ENCODE results near the gene CDC25B. TPM values are rescaled to one million over a fixed set of nuclear protein-coding genes. Genes with fewer than 3 reads are reported as not detected.

The CDC25B gene
- polyA plus RNA-seq, 1 experiment, result 58.9 TPM

GRCh38 chr20:3812975-3813847, 17.1 kb downstream of the CDC25B start:
- peak overlapping the region; percentile 47 for H3K27ac ChIP-seq (ENCODE audit: low read depth, low read length)
- TF ChIP-seq, protein P1, sequence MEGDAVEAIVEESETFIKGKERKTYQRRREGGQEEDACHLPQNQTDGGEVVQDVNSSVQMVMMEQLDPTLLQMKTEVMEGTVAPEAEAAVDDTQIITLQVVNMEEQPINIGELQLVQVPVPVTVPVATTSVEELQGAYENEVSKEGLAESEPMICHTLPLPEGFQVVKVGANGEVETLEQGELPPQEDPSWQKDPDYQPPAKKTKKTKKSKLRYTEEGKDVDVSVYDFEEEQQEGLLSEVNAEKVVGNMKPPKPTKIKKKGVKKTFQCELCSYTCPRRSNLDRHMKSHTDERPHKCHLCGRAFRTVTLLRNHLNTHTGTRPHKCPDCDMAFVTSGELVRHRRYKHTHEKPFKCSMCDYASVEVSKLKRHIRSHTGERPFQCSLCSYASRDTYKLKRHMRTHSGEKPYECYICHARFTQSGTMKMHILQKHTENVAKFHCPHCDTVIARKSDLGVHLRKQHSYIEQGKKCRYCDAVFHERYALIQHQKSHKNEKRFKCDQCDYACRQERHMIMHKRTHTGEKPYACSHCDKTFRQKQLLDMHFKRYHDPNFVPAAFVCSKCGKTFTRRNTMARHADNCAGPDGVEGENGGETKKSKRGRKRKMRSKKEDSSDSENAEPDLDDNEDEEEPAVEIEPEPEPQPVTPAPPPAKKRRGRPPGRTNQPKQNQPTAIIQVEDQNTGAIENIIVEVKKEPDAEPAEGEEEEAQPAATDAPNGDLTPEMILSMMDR (IDR thresholded peaks at IDR 0.05; ENCODE audit: low read depth, low read length), result no peak
- H3K9me3 ChIP-seq (ENCODE audit: control insufficient read depth, insufficient read depth, low read length), result no peaks in the 10 kb centered on the region
- no peak overlapping the region for H3K4me3 ChIP-seq (ENCODE audit: low read depth, low read length)
- H3K27me3 ChIP-seq (ENCODE audit: control insufficient read depth, insufficient read depth, low read length), result no peaks in the 10 kb centered on the region
- no peak for DNase-seq (ENCODE audit: low read depth, low spot score)
- POLR2A ChIA-PET, result interaction anchor here (0.7 to 2.1 kb wide), 4 partner anchors 12 to 119 kb away, joined by 3 to 20 read pairs (median 9); partner anchors contain the start of gene CDC25B
- CTCF ChIA-PET, result interaction anchor here (1.0 to 2.2 kb wide), 2 partner anchors 26 to 32 kb away, joined by 3 to 11 read pairs; partner anchors contain the start of genes CENPB and SPEF1

DNA sequence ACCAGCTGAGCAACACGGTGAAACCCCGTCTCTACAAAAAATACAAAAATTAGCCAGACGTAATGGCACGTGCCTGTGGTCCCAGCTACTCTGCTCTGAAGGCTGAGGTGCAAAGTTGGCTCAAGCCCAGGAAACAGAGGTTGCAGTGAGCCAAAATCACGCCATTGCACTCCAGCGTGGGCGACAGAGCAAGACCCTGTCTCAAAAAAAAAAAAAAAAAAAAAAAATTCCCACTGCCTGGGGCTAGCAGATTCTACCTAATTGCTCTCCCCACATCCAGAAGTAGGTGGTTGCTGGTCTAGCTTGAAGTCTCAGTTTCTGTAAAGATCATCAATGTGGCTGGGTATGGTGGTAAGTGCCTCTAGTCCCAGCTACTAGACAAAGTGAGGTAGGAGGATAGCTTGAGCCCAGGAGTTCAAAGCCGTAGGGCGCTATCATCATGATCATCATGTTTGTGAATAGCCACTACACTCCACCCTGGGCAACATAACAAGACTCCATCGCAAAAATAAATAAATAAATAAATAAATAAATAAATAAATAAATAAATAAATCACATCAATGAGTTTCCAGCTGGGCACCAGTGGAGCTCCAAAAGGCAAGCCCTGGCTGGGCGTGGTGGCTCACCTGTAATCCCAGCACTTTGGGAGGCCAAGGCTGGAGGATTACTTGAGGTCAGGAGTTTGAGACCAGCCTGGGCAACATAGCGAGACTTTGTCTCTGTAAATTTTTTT, 17.9 kb downstream of the CDC25B start:
- POLR2A ChIA-PET, result interaction anchor here (0.7 to 2.1 kb wide), 4 partner anchors 18 to 118 kb away, joined by 4 to 20 read pairs (median 6); partner anchors contain the start of gene CDC25B
- Histone ChIP-seq H3K9me3 (ENCODE audit: control insufficient read depth, insufficient read depth, low read length) (no peaks in the 10 kb centered on the region), H3K27ac (ENCODE audit: low read depth, low read length) (peak overlapping the region; percentile 47), H3K27me3 (ENCODE audit: control insufficient read depth, insufficient read depth, low read length) (no peaks in the 10 kb centered on the region), H3K4me3 (ENCODE audit: low read depth, low read length) (no peak overlapping the region)
- CTCF ChIA-PET, result interaction anchor here (1.0 to 2.2 kb wide), 2 partner anchors 27 to 33 kb away, joined by 3 to 11 read pairs; partner anchors contain the start of genes CENPB and SPEF1
- DNase-seq (ENCODE audit: low read depth, low spot score), result no peak
- TF ChIP-seq, protein P1 (IDR thresholded peaks at IDR 0.05; ENCODE audit: low read depth, low read length), result no peak

GRCh38 chr20:3814928-3815495, 18.9 kb downstream of the CDC25B start:
- no peaks in the 10 kb centered on the region for H3K9me3 ChIP-seq (ENCODE audit: control insufficient read depth, insufficient read depth, low read length)
- no peak overlapping the region for H3K27ac ChIP-seq (ENCODE audit: low read depth, low read length)
- ChIA-PET CTCF (interaction anchor here (2.2 kb wide), 1 partner anchor 28 kb away, joined by 11 read pairs; the partner anchor contains the start of gene CENPB), POLR2A (no interaction called here)
- H3K27me3 ChIP-seq (ENCODE audit: control insufficient read depth, insufficient read depth, low read length), result no peaks in the 10 kb centered on the region
- TF ChIP-seq, protein P1 (IDR thresholded peaks at IDR 0.05; ENCODE audit: low read depth, low read length), result no peak
- DNase-seq (ENCODE audit: low read depth, low spot score), result no peak
- H3K4me3 ChIP-seq (ENCODE audit: low read depth, low read length), result no peak overlapping the region

- POLR2A ChIA-PET, result no interaction called here
- H3K4me3 ChIP-seq (ENCODE audit: low read depth, low read length), result no peak overlapping the region
- TF ChIP-seq, protein P1 (IDR thresholded peaks at IDR 0.05; ENCODE audit: low read depth, low read length), result no peak
- CTCF ChIA-PET, result no interaction called here
- DNase-seq (ENCODE audit: low read depth, low spot score), result no peak
- no peaks in the 10 kb centered on the region for H3K9me3 ChIP-seq (ENCODE audit: control insufficient read depth, insufficient read depth, low read length)
- no peaks in the 10 kb centered on the region for H3K27me3 ChIP-seq (ENCODE audit: control insufficient read depth, insufficient read depth, low read length)
- no peak overlapping the region for H3K27ac ChIP-seq (ENCODE audit: low read depth, low read length)
Observed at GRCh38 chr20:3815703-3816315, 19.7 kb downstream of the CDC25B start.
